K562 (cell line): ENCODE results near the gene COQ4. TPM values are rescaled to one million over a fixed set of nuclear protein-coding genes. Genes with fewer than 3 reads are reported as not detected.

Source experiments
- ARID1B ChIP-seq: fragments of 450-650 bp; IDR thresholded peaks from 2 replicates; pipeline ENCODE4 v1.6.1; 2016; ENCODE audit warnings: antibody characterized with exemption, mild to moderate bottlenecking, inconsistent platforms
- CC2D1A ChIP-seq: fragments of 450-650 bp; IDR thresholded peaks from 2 replicates; pipeline ENCODE4 v1.6.1; 2017; ENCODE audit warnings: mild to moderate bottlenecking
- CCAR2 ChIP-seq: fragments of 200-400 bp; formaldehyde crosslinking; IDR thresholded peaks from 2 replicates; pipeline ENCODE4 v1.6.1; 2017; ENCODE audit warnings: mild to moderate bottlenecking, low read depth, low read length
- ERF ChIP-seq: fragments of 450-650 bp; formaldehyde crosslinking; IDR thresholded peaks from 2 replicates; pipeline ENCODE4 v1.4.0; 2020; ENCODE audit warnings: mild to moderate bottlenecking, mixed read lengths
- FOXK2 ChIP-seq, 2 experiments: fragments of 450-650 bp; IDR thresholded peaks in 1 of 2; conservative IDR thresholded peaks in 1 of 2; 2 replicates each; pipeline ENCODE4 v1.6.1; 2016; ENCODE audit warnings: low read depth in 2 of 2, mild to moderate bottlenecking in 1 of 2
- HDAC6 ChIP-seq: IDR thresholded peaks from 2 replicates; pipeline ENCODE4 v1.6.1; 2012; ENCODE audit warnings: low read depth, mild to moderate bottlenecking, control low read depth, inconsistent platforms, low read length, moderate library complexity
- MYBL2 ChIP-seq, 2 experiments: fragments of 450-650 bp in 1 of 2; sonication (generic) in 1 of 2; formaldehyde crosslinking in 1 of 2; IDR thresholded peaks; 2 replicates each; pipeline versions ENCODE4 v1.6.1 to v1.8.1; 2017 to 2022; ENCODE audit warnings: borderline replicate concordance in 1 of 2, inconsistent platforms in 1 of 2, low read depth in 1 of 2, mild to moderate bottlenecking in 1 of 2, missing genetic modification reagents in 1 of 2, moderate library complexity in 1 of 2
- NFRKB ChIP-seq: fragments of 450-650 bp; IDR thresholded peaks from 2 replicates; pipeline ENCODE4 v1.6.1; 2016; ENCODE audit warnings: low read depth
- PCBP2 ChIP-seq: fragments of 200-400 bp; formaldehyde crosslinking; IDR thresholded peaks from 2 replicates; pipeline ENCODE4 v1.6.1; 2018; ENCODE audit warnings: low read length, low read depth, mild to moderate bottlenecking, moderate library complexity; ENCODE audit not compliant: poor library complexity, severe bottlenecking
- POLR3G ChIP-seq: IDR thresholded peaks from 2 replicates; pipeline ENCODE4 v1.6.1; 2011; ENCODE audit not compliant: insufficient read length, insufficient replicate concordance; ENCODE audit errors: extremely low read depth
- RERE ChIP-seq: sonication (generic); formaldehyde crosslinking; IDR thresholded peaks from 2 replicates; pipeline ENCODE4 v1.8.0; 2023; ENCODE audit warnings: missing genetic modification reagents, mild to moderate bottlenecking, borderline replicate concordance
- SETDB1 ChIP-seq: IDR thresholded peaks from one replicate; pipeline ENCODE4 v1.6.1; 2012; ENCODE audit warnings: low read length, control low read depth, inconsistent platforms
- STAT5A ChIP-seq: IDR thresholded peaks from 2 replicates; pipeline ENCODE4 v1.6.1; 2012; ENCODE audit warnings: low read length, inconsistent platforms, borderline replicate concordance
- TFAP4 ChIP-seq: sonication (generic); formaldehyde crosslinking; IDR thresholded peaks from 2 replicates; pipeline ENCODE4 v1.8.0; 2022; ENCODE audit warnings: missing genetic modification reagents, mild to moderate bottlenecking, moderate library complexity, borderline replicate concordance
- ZBTB9 ChIP-seq: fragments of 450-650 bp; formaldehyde crosslinking; IDR thresholded peaks from 2 replicates; pipeline ENCODE4 v1.4.0; 2020; ENCODE audit warnings: mild to moderate bottlenecking, moderate library complexity
- ZNF253 ChIP-seq: fragments of 250-450 bp; sonication (Bioruptor Pico); conservative IDR thresholded peaks from 2 replicates; pipeline ENCODE4 v1.6.1; 2021; ENCODE audit warnings: mild to moderate bottlenecking
- ZNF445 ChIP-seq: fragments of 250-450 bp; sonication (Bioruptor Pico); IDR thresholded peaks from 2 replicates; pipeline ENCODE4 v1.4.0; 2020; ENCODE audit warnings: low read depth, mild to moderate bottlenecking, moderate library complexity
- polyA plus RNA-seq, 8 experiments: library from polyadenylated mRNA; depleted of rRNA in 4 of 8; stranded (reverse) in 5 of 8; unstranded in 3 of 8; fragments of >200 nt; fragmentation: Nextera tagmentation in 2 of 8; fragmentation: Illumina TruSeq in 1 of 8; extraction: Ambion mirVana in 2 of 8; extraction: Trizol in 1 of 8; gene quantifications; 2 replicates each; pipeline versions ENCODE4 v1.2.1 to v1.2.3, GENCODE V29; 2011 to 2014; ENCODE audit warnings: inconsistent platforms in 1 of 8, missing spikeins in 1 of 8
- total RNA-seq, 7 experiments: library from RNA; depleted of rRNA in 6 of 7; stranded (reverse); fragments of >200 nt in 6 of 7; fragmentation: Illumina TruSeq in 2 of 7; extraction: Trizol in 2 of 7; gene quantifications; 2 replicates each; pipeline versions ENCODE4 v1.2.1 to v1.2.3, GENCODE V29; 2011 to 2021; ENCODE audit warnings: low replicate concordance in 1 of 7

The COQ4 gene
- total and polyA plus RNA-seq, 9 of the 15 experiments (the other 6 are each of a cell fraction or from before 2014, with no cell fraction given), result 9.1 to 135 (median 67.2) TPM

- TF ChIP-seq ZBTB9 (peak; percentile 55; the same call in 1 of the 2 replicates), SETDB1 (no peak), ZNF253 (peak; percentile 69; the same call in 1 of the 2 replicates), CC2D1A (no peak), ZNF445 (CRISPR knock-in tag) (0 out of 2 replicates have a peak, but pooled peaks have one; percentile 13), HDAC6 (no peak), NFRKB (no peak), MYBL2 (IDR thresholded peaks at IDR 0.05; ENCODE audit: low read depth) (no peak), MYBL2 (CRISPR knock-in tag; IDR thresholded peaks at IDR 0.05; ENCODE audit: borderline replicate concordance) (no peak), TFAP4 (no peak), PCBP2 (no peak), ERF (peak; percentile 70; the same call in 1 of the 2 replicates), FOXK2 (conservative IDR thresholded peaks at IDR 0.05 in 1 of 2, IDR thresholded peaks at IDR 0.05 in 1 of 2; ENCODE audit: low read depth in 2 of 2) (no peak), ARID1B (no peak), CCAR2 (no peak), STAT5A (no peak), RERE (CRISPR knock-in tag) (no peak), POLR3G (no peak)
These were observed 47.2 kb upstream of the COQ4 start, which contains the start of gene GOLGA2 (continued) for GRCh38 chr9:128275198-128276007.
